Psoas muscle (tissue), 8 donors: ENCODE measurements around the gene KIF1A. TPM values are rescaled to one million over a fixed set of nuclear protein-coding genes. Genes with fewer than 3 reads are reported as not detected.
"Not testable (repeated sequence)": the region's sequence is repeated elsewhere in the genome, so short reads cannot be mapped to it uniquely, and the experiment has no call there.

Experiments
- ATAC-seq, 4 donors: fragments of 200-7000 bp; cut with Tn5 transposase; one replicate each; pipeline ENCODE4 v1.9.1; 2020; ENCODE audit warnings: moderate library complexity in 3 of 4, mild to moderate bottlenecking in 2 of 4
- DNase-seq, 2 donors: peaks; one replicate each; pipeline ENCODE4 v3.0.0-alpha.2; 2020
- H3K27ac ChIP-seq: fragments of 200-600 bp; one replicate; pipeline ENCODE4 v1.8.0; 2022
- H3K27me3 ChIP-seq, 3 donors: fragments of 200-600 bp in 1 of 3; one replicate each; pipeline versions ENCODE4 v1.6.1 to v1.8.0; 2013 to 2022; ENCODE audit warnings: low read length in 2 of 3, mild to moderate bottlenecking in 2 of 3, moderate library complexity in 1 of 3; ENCODE audit not compliant: insufficient read depth in 3 of 3
- H3K36me3 ChIP-seq, 2 donors: fragments of 200-600 bp in 1 of 2; one replicate each; pipeline versions ENCODE4 v1.6.1 to v1.8.0; 2013 to 2022; ENCODE audit warnings: low read depth in 1 of 2, mild to moderate bottlenecking in 1 of 2, moderate library complexity in 1 of 2; ENCODE audit not compliant: insufficient read depth in 1 of 2
- H3K4me1 ChIP-seq: fragments of 200-600 bp; one replicate; pipeline ENCODE4 v1.8.0; 2022
- H3K4me3 ChIP-seq: fragments of 200-600 bp; one replicate; pipeline ENCODE4 v1.8.0; 2022; ENCODE audit warnings: mild to moderate bottlenecking
- H3K9me3 ChIP-seq: fragments of 200-600 bp; one replicate; pipeline ENCODE4 v1.8.0; 2022
- CTCF ChIP-seq: fragments of 200-600 bp; IDR thresholded peaks from one replicate; pipeline ENCODE4 v1.8.0; 2022; ENCODE audit warnings: antibody characterized with exemption
- WGBS, 3 donors: extraction: QIAGEN DNeasy Blood & Tissue Kit; methylation state at CpG; one replicate each; pipeline versions ENCODE4 v1.1.6 to v1.1.7; 2013; 5-methylcytosine and 5-hydroxymethylcytosine counted together
- intact Hi-C, 2 donors: fragments of 100-400 bp; cut with DNase I; formaldehyde crosslinking; loops; one replicate each; pipeline versions ENCODE4 v1.11.0 to v1.14.2; 2022
- polyA plus RNA-seq, 3 donors: library from polyadenylated mRNA; stranded (reverse); fragments of 200-250 nt; gene quantifications; one replicate each; pipeline ENCODE4 v1.2.3, GENCODE V29; 2013
- total RNA-seq, 4 donors: library from RNA; stranded (reverse); fragmentation: NEBNext Ultra II Directional in 2 of 4; extraction: Animal tissue kit (Norgen Biotek cat#: 25700) in 2 of 4; gene quantifications; one replicate each; pipeline versions ENCODE4 v1.2.1 to v1.2.4, GENCODE V29; 2021 to 2023
- donor health status: healthy with polysubstance abuse.
- donor health status: DM: no; HTN: no; CAD: no; lungs with moderate emphysema.
- donor health status: Bipolar disorder and iron deficiency.
- donor health status: healthy.
- donor health status: DM: yes; HTN: yes; CAD: no.
- donor health status: DM: no; HTN: no; CAD: no.
- donor health status: DM: no; HTN: no; CAD: no.
- donor health status: DM: yes; HTN: yes; CAD: no.

KIF1A gene
- total and polyA plus RNA-seq, 7 donors: 0.01 to 1.2 (median 0.12) TPM; not detected in 2

- no peaks in the 10 kb centered on the region for H3K4me1 ChIP-seq
- TF ChIP-seq CTCF: no peak
- H3K9me3 ChIP-seq: no peaks in the 10 kb centered on the region
- DNase-seq (no peak), ATAC-seq (peak in 1 of 4 donors; percentile 28)
- intact Hi-C loops: no loop called here
- H3K27me3 ChIP-seq: peaks cover 0 to 35% (median 11%) of the 10 kb centered on the region in 3 donors
- no peak overlapping the region for H3K4me3 ChIP-seq
- no peaks in the 10 kb centered on the region for H3K36me3 ChIP-seq
- no peak overlapping the region for H3K27ac ChIP-seq
- WGBS, 3 donors: 41 to 45% (median 45%) methylated on average over 39 of the region's 39 CpGs
Measured at GRCh38 chr2:240780023-240780700, 39.9 kb downstream of the KIF1A start.

- 74 to 84% (median 77%) methylated on average over 6 of the region's 6 CpGs for WGBS, 3 donors
Measured at GRCh38 chr2:240779250-240779832, 40.7 kb downstream of the KIF1A start.

GRCh38 chr2:240778426-240778825 is 41.6 kb downstream of the KIF1A start:
- DNase-seq: no peak
- Histone ChIP-seq H3K4me3 (no peak overlapping the region), H3K4me1 (no peaks in the 10 kb centered on the region), H3K27ac (no peak overlapping the region), H3K9me3 (no peaks in the 10 kb centered on the region), H3K36me3 (no peaks in the 10 kb centered on the region), H3K27me3 (peaks cover 0 to 22% (median 11%) of the 10 kb centered on the region in 3 donors)
- intact Hi-C loops: no loop called here
- ATAC-seq: no peak
- 68 to 77% (median 69%) methylated on average over 21 to 26 of the region's 26 CpGs for WGBS, 3 donors
- no peak for TF ChIP-seq CTCF

More at GRCh38 chr2:240779250-240779832, 40.7 kb downstream of the KIF1A start:
- H3K4me3 ChIP-seq, H3K4me1 ChIP-seq, ATAC-seq, intact Hi-C loops, H3K27ac ChIP-seq, H3K9me3 ChIP-seq, DNase-seq, H3K36me3 ChIP-seq: not testable (repeated sequence)
- peaks cover 0 to 31% (median 11%) of the 10 kb centered on the region in 3 donors for H3K27me3 ChIP-seq

GRCh38 chr2:240777456-240778212 is 42.4 kb downstream of the KIF1A start:
- TF ChIP-seq CTCF: no peak
- H3K4me1 ChIP-seq: no peaks in the 10 kb centered on the region
- H3K36me3 ChIP-seq: no peaks in the 10 kb centered on the region
- H3K27ac ChIP-seq: no peak overlapping the region
- H3K9me3 ChIP-seq: no peaks in the 10 kb centered on the region
- DNase-seq: no peak
- WGBS, 3 donors: 83 to 84% (median 83%) methylated on average over 49 of the region's 49 CpGs
- intact Hi-C loops: no loop called here
- no peak for ATAC-seq
- peaks cover 0 to 14% (median 11%) of the 10 kb centered on the region in 3 donors for H3K27me3 ChIP-seq
- no peak overlapping the region for H3K4me3 ChIP-seq

DNA sequence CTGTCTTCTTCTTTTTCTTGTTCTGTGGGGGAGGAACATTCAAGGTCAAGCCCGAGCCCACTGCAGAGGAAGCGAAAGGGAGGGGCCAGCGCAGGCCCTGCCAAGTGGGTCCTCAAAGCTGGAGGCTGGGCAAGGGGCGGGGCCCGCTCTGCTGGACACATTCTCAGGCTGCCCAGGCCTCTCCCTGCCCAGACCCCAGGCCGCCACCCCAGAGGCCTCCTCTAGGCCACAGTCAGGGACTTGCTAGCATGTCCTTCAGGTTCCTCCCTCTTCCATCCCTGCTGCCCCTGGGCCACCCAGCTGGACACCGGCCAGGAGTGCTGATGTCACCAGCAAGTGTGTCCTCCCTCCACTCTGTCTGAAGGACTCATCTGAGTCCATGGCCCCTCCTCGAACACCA is 44.1 kb downstream of the KIF1A start:
- DNase-seq: no peak
- Histone ChIP-seq H3K4me1 (no peaks in the 10 kb centered on the region), H3K36me3 (no peaks in the 10 kb centered on the region), H3K27me3 (peaks cover 0 to 11% (median 9%) of the 10 kb centered on the region in 3 donors), H3K27ac (no peak overlapping the region), H3K4me3 (no peak overlapping the region), H3K9me3 (no peaks in the 10 kb centered on the region)
- WGBS, 3 donors: 64 to 76% (median 69%) methylated on average over 7 to 8 of the region's 8 CpGs
- ATAC-seq: peak in 1 of 4 donors; percentile 23
- intact Hi-C loops: no loop called here
- no peak for TF ChIP-seq CTCF
